H54 (cell line): ENCODE data around the gene CABP2.
"Not testable (repeated sequence)": the region's sequence is repeated elsewhere in the genome, so short reads cannot be mapped to it uniquely, and the experiment has no call there.

ENCODE experiments used
- DNase-seq: peaks from one replicate; pipeline ENCODE4 v3.0.0; 2011; ENCODE audit warnings: low spot score, mixed read lengths; ENCODE audit not compliant: insufficient read length
- FAIRE-seq: peaks from 3 replicates; lab custom pipeline; 2011; peaks lifted over from hg19 to GRCh38; lab: Jason Lieb, UNC
- POLR2A ChIP-seq: IDR thresholded peaks from 2 replicates; pipeline ENCODE4 v1.6.1; 2011; ENCODE audit warnings: low read depth, mild to moderate bottlenecking, low read length

The CABP2 gene

DNA sequence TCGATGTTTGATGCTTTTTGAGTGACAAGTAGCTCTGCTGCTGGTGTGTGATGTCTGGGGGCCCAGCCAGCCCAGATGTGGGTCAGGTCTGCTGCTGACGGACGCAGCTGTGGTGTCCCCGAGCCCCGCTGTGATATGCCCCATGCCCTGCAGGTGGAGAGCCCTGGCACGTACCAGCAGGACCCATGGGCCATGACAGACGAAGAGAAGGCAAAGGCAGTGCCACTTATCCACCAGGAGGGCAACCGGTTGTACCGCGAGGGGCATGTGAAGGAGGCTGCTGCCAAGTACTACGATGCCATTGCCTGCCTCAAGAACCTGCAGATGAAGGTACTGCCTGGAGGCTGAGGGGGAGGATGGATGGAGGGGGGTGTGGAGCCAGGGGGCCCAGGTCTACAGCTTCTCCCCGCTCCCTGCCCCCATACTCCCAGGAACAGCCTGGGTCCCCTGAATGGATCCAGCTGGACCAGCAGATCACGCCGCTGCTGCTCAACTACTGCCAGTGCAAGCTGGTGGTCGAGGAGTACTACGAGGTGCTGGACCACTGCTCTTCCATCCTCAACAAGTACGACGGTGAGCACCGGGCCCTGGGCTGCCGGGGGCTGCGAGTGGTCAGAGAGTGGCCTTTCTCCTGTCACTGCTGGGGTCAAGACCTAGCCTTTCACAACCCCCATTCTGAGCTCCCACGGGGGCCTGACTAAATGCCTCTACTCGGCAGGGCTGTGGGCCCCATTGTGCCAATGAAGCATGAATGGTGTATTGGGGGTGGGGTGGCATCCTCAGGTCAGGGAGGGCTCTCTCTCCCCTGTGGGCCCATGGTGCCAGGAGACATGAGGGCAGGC, 33.1 kb downstream of the CABP2 start:
- FAIRE-seq (no peak), DNase-seq (no peak)
- no peak for TF ChIP-seq POLR2A

DNA sequence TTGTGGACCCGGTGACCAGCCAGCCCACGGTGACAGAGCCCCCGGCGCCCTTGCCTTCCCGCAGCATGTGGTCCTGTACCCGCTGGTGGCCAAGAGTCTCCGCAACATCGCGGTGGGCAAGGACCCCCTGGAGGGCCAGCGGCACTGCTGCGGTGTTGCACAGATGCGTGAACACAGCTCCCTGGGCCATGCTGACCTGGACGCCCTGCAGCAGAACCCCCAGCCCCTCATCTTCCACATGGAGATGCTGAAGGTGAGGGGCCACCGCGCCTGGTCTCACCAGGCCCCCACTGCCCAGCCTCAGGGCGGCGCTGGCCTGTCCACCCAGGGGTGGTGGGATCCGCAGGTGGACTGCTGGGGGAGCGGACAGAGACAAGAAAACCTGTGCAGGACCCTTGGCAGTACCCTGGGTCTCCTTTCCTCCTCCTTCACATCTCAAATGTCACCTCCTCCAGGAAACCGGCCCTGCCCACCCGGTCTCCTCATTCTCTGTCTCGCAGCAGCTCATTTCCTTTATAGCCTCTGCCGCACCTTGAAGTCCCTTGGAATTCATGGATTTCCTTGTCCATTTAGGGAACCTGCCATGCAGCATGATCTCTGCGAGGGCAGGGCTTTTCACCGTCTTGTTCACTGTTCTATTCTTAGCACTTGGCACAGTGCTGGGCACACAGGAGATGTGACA, 33.9 kb downstream of the CABP2 start:
- TF ChIP-seq POLR2A, result no peak
- no peak for FAIRE-seq
- DNase-seq, result no peak

DNA sequence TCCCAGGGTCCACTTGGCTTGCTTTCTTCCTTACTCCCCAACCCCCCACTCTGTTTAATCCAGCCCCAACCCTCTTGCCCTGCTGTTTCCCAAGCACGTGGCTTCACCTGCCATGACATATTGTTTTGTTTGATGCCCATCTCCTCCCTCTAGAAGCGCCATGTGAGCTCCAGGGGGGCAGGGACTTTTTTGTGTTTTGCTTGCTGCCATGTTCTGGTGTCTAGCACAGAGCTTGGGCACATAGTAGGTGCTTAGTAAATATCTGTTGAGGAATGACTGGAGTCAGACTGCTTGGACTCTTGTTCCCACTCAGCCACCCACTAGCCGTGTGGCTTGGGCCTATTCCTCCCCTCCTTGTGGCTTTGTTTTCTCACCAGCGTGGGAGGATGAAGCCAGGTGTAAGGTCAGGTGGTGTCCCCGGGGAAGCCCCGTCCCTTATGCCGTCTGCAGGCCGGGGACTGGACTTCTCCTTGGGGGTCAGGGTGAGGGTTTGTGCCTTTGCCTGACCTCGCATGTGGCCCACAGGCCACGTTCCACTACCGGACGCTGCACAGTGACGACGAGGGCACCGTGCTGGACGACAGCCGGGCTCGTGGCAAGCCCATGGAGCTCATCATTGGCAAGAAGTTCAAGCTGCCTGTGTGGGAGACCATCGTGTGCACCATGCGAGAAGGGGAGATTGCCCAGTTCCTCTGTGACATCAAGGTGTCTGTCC, 36.6 kb downstream of the CABP2 start:
- no peak for FAIRE-seq
- DNase-seq, result no peak
- TF ChIP-seq POLR2A, result no peak

DNA sequence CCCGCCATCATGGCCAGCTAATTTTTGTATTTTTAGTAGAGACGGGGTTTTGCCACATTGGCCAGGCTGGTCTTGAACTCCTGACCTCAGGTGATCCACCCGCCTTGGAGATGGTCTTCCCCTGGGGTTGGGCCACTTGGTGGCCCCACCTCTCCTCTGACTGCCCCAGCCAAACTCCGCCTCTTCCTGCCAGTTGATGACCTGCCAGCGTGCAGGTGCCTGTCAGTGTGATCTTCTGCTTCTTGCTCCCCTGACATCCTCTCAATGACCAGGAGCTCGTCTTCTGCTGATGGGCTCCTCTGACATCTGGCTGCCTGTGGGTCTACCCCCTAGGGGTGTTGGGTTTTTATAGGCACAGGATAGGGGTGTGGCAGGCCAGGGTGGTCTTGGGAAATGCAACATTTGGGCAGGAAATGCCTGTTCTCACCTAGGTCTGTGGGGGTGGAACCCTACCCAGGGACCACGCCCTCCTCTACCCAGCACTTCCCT, 37.3 kb downstream of the CABP2 start:
- not testable (repeated sequence) for DNase-seq, FAIRE-seq

DNA sequence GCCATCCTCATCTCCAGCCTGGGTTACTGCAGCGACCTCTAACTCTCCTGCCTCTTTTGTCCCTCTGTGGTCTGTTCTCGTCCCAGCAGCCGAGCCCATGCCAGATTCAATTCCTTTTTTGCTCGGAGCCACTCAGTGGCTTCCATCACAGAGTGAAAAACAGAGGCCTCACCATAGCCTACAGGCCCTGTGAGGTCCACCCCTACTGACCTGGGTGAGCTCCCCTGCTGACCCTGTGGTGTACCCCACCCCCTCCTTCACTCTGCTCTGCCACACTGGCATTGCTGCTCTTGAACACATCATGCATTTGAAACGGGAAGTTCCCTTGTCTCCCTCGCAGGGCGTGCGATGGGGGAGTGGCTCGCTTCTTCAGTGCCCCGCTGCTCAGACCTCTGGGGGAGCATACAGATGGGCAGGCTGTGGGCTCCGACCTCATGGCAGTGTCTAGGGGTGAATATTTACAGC, 38.4 kb downstream of the CABP2 start:
- DNase-seq (no peak), FAIRE-seq (no peak)
- no peak for TF ChIP-seq POLR2A

DNA sequence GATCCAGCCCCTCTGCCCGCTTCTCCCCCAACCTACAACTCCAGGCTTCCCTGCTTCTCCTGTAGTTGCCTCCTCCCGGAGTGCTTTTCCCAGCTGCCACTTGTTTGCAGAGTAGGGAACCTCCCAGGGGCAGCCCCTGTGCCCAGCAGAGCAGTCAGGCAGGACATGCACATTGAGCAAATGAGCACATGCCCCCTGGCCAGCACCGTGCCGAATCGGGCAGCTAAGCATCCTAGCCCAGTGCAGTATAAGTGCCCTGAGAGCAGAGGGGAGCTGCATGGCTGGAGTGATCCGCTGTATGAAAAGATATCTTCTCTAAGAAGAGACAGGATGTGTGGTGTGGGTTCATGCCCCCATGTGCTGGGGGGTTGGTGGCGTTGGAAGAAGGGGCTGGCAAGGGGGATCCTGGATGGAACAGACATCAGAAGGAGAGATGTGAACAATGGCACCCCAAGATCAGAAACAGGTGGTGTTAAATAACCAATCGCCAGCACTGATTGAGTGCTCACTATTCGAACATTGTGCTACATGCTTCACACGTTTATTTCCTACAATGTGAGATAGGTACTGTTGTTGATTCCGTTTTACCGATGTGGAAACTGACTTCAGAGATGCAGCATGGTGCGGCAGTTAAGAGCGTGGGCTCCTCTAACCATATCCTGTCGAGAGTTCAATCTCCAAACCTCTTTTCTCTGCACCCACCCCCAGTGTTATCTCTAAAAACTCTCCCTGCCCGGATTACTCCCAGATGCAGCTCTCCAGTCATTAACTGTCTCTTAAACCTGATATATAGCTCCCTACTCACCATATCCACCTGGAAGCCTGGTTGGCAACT, 39.2 kb downstream of the CABP2 start:
- FAIRE-seq (no peak), DNase-seq (no peak)
- TF ChIP-seq POLR2A, result no peak

DNA sequence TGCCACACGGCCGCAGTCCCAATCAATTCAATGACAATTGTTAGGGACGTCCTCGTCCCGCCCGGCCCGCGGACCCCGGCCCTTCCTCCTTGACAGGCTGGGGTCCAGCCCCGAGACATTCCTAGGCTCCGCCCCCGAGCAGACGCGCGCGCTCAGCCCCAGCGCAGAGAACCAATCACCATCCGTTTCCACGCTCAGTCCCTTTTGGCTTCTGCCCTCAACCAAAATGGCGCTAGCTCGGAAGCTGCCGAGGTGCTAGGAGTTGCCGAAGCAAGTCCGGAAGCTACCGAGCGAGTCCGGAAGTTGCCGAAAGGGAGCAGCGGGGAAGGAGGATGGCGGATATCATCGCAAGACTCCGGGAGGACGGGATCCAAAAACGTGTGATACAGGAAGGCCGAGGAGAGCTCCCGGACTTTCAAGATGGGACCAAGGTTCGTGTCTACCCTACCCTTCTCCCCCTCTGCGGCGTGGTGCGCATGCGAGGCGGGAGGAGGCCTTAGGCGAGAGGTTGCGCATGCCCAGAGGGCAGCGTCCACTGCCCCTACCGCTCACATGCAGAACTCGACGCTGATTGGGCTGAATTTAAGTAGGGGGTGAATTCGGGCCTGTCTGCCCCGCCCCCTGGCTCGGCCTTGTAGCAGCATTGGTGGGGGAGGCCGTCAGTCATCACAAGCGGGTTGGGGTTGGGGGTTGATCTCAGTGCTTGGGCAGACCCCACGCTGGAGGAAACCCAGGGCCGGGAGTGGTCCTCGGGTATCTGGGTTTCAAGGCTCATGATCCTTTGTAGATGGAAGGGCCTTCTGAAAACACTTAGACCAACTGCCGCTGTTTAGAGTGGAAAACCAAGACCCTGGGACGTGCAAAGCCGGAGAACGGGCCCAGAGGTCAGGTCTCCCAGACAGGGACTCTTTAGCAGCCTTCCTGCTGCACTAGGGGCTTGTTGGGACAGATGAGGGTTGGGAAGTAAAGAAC, 40.1 kb downstream of the CABP2 start, which contains the start of gene AIP:
Gene AIP (plus strand): TSS at position 200 of the 972 bp plus-strand sequence. CDS start 133 bp downstream, at position 333.
- DNase-seq (peak; percentile 99), FAIRE-seq (peak; percentile 58)
- peak; percentile 58 for TF ChIP-seq POLR2A

DNA sequence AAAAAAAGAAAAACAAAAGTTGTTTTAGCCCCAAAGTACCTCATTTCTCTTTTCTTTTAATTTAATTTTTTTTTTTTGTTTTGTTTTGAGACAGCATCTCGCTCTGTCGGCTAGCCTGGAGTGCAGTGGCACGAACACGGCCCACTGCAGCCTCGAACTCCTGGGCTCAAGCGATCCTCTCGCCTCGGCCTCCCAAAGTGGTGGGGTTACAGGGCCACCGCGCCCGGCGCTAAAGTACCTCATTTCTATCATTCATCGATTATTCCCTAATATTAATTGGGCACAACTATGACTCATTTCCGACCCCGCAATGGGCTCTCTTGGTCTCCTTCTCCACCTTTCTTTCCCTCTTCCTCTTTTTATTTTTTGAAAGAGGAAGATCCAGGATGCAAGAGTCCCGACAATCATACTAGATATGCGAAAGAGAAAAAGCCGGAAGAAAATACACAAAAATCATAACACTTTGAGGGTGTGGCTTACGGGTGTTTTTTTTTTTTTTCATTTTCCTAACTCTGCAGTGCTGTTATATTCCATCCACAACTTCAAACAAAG, 40.9 kb downstream of the CABP2 start:
- DNase-seq (no peak), FAIRE-seq (no peak)
- no peak for TF ChIP-seq POLR2A

DNA sequence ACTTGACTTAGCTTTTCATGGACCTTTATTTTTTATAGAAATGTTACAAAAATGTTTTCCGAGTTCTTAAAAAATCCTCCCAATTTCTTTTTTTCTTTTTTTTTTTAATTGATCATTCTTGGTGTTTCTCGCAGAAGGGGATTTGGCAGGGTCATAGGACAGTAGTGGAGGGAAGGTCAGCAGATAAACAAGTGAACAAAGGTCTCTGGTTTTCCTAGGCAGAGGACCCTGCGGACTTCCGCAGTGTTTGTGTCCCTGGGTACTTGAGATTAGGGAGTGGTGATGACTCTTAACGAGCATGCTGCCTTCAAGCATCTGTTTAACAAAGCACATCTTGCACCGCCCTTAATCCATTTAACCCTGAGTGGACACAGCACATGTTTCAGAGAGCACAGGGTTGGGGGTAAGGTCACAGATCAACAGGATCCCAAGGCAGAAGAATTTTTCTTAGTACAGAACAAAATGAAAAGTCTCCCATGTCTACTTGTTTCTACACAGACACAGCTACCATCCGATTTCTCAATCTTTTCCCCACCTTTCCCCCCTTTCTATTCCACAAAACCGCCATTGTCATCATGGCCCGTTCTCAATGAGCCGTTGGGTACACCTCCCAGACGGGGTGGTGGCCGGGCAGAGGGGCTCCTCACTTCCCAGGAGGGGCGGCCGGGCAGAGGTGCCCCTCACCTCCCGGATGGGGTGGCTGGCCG, 45.7 kb downstream of the CABP2 start:
- not testable (repeated sequence) for FAIRE-seq, DNase-seq

DNA sequence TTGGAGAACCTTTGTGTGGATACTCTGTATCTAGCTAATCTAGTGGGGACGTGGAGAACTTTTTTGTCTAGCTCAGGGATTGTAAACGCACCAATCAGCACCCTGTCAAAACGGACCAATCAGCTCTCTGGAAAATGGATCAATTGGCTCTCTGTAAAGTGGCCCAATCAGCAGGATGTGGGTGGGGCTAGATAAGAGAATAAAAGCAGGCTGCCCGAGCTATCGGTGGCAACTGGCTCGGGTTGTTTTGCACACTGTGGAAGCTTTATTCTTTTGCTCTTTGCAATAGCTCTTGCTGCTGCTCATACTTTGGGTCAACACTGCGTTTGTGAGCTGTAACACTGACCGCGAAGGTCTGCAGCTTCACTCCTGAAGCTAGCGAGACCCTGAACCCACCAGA, 46.6 kb downstream of the CABP2 start:
- FAIRE-seq, DNase-seq: not testable (repeated sequence)

DNA sequence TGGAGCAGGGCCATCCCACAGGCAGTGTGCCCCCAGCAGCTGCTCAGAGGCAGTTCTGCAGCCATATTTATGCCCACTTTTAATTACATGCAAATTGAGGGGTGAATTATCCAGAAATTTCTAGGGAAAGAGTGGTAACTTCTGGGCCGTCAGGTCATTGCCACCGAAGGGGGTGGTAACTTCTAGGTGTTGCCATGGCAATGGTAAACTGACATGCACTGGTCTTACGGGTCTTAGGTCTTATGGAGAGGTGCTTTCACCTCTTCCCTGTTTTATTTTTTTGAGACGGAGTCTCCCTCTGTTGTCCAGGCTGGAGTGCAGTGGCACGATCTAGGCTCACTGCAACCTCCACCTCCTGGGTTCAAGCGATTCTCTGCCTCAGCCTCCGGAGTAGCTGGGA, 50.4 kb downstream of the CABP2 start:
- TF ChIP-seq POLR2A, result no peak
- DNase-seq (no peak), FAIRE-seq (no peak)
